PC-3 (cell line): ENCODE measurements around the gene SLC39A8. TPM values are rescaled to one million over a fixed set of nuclear protein-coding genes. Genes with fewer than 3 reads are reported as not detected.

ENCODE experiments used
- ATAC-seq: fragments of 200-7000 bp; cut with Tn5 transposase; 2 replicates; pipeline ENCODE4 v1.9.1; 2020; ENCODE audit warnings: mild to moderate bottlenecking, moderate library complexity
- BruUV-seq: library from RNA; stranded (reverse); fragments of 400-500 nt; replicated peaks from 2 replicates; lab custom pipeline; 2021; lab: Mats Ljungman, UMichigan
- CTCF ChIA-PET: fragments of 300-600 bp; sonication (Branson Sonifier 250); formaldehyde crosslinking; loops from one replicate; lab custom pipeline; 2022; ENCODE audit warnings: antibody characterized with exemption; lab: Charles Lee
- POLR2A ChIA-PET: fragments of 300-600 bp; sonication (Branson Sonifier 250); formaldehyde crosslinking; loops from one replicate; lab custom pipeline; 2022; ENCODE audit warnings: antibody characterized with exemption; ENCODE audit not compliant: unreplicated experiment; lab: Charles Lee
- DNase-seq: peaks from one replicate; pipeline ENCODE4 v3.0.0-alpha.2; 2015
- H2AFZ ChIP-seq: fragments of 300-600 bp; sonication (generic); 2 replicates; pipeline ENCODE4 v1.6.0; 2016; ENCODE audit warnings: antibody characterized with exemption, low read length
- H3F3A ChIP-seq: fragments of 300-600 bp; sonication (generic); one replicate; pipeline ENCODE4 v1.6.0; 2017; ENCODE audit warnings: antibody characterized with exemption, low read length, control low read depth, mild to moderate bottlenecking; ENCODE audit not compliant: unreplicated experiment
- H3K27ac ChIP-seq: fragments of 300-600 bp; sonication (generic); 2 replicates; pipeline ENCODE4 v1.5.1; 2016; ENCODE audit warnings: mild to moderate bottlenecking, low read length
- H3K27me3 ChIP-seq: fragments of 300-600 bp; sonication (generic); 2 replicates; pipeline ENCODE4 v1.6.1; 2016; ENCODE audit warnings: low read length, mixed read lengths
- H3K36me3 ChIP-seq: fragments of 300-600 bp; sonication (generic); 2 replicates; pipeline ENCODE4 v1.6.1; 2016; ENCODE audit warnings: low read depth, mixed run types, low read length, mixed read lengths
- H3K4me1 ChIP-seq: fragments of 300-600 bp; sonication (generic); 2 replicates; pipeline ENCODE4 v1.5.1; 2016; ENCODE audit warnings: low read length; ENCODE audit not compliant: insufficient read depth
- H3K4me2 ChIP-seq: fragments of 300-600 bp; sonication (generic); 2 replicates; pipeline ENCODE4 v1.6.0; 2016; ENCODE audit warnings: low read length
- H3K4me3 ChIP-seq: fragments of 300-600 bp; sonication (generic); 2 replicates; pipeline ENCODE4 v1.5.1; 2016; ENCODE audit warnings: mild to moderate bottlenecking, low read length, mixed read lengths
- H3K79me2 ChIP-seq: fragments of 300-600 bp; sonication (generic); 2 replicates; pipeline ENCODE4 v1.6.1; 2017; ENCODE audit warnings: low read length, mixed read lengths
- H3K9ac ChIP-seq: fragments of 300-600 bp; sonication (generic); 2 replicates; pipeline ENCODE4 v1.6.0; 2016; ENCODE audit warnings: mild to moderate bottlenecking, low read length
- H3K9me2 ChIP-seq: fragments of 300-600 bp; sonication (generic); replicated peaks from 2 replicates; pipeline ENCODE4 v1.6.1; 2016; ENCODE audit warnings: mixed run types, low read length, mixed read lengths
- H3K9me3 ChIP-seq: fragments of 300-600 bp; sonication (generic); 2 replicates; pipeline ENCODE4 v1.6.1; 2016; ENCODE audit warnings: low read length, mixed read lengths
- H4K20me1 ChIP-seq: fragments of 300-600 bp; sonication (generic); 2 replicates; pipeline ENCODE4 v1.6.1; 2016; ENCODE audit warnings: low read length, mixed read lengths
- EZH2 ChIP-seq: fragments of 300-600 bp; sonication (generic); IDR thresholded peaks from one replicate; pipeline ENCODE4 v1.6.1; 2017; ENCODE audit warnings: antibody characterized with exemption, mild to moderate bottlenecking, low read length; ENCODE audit not compliant: unreplicated experiment
- EZH2phosphoT487 ChIP-seq: fragments of 300-600 bp; sonication (generic); IDR thresholded peaks from 2 replicates; pipeline ENCODE4 v1.6.1; 2018; ENCODE audit warnings: mild to moderate bottlenecking, antibody characterized with exemption, low read length, borderline replicate concordance
- intact Hi-C: fragments of 100-400 bp; cut with micrococcal nuclease; formaldehyde crosslinking; loops from 2 replicates; pipeline ENCODE4 v1.9.0; 2023
- total RNA-seq: library from RNA; depleted of rRNA; stranded (reverse); fragments of >200 nt; gene quantifications from 2 replicates; pipeline ENCODE4 v1.2.3, GENCODE V29; 2014
- TF ChIP-seq, protein P1 (sequence below): fragments of 300-600 bp; sonication (generic); conservative IDR thresholded peaks from 2 replicates; pipeline ENCODE4 v1.5.1; 2017; ENCODE audit warnings: antibody characterized with exemption, low read depth, mild to moderate bottlenecking, low read length

SLC39A8 gene
- total RNA-seq, 1 experiment from 2014 or later: 19.5 TPM

DNA sequence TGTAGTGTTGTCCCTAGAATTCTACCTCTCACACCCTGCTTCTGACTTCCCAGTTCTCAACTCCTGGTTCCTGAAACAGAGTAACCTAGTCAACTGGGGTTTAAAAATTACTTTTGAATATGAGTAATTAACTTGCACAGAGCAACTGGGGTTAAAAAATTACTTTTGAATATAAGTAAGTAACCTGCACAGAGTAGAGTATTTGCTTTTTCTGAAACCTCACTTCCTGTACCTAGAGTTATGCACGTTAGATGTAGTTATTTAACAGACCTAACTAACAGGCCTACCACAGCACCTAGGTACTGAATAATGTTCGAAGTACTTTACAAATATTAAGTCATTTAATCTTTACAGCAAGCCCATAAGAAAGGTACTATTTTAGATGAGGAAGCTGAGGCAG, 32.9 kb downstream of the SLC39A8 start:
- no peaks in the 10 kb centered on the region for H3K9me3 ChIP-seq
- H3K4me3 ChIP-seq: no peak overlapping the region
- no peaks in the 10 kb centered on the region for H3K36me3 ChIP-seq
- no peak overlapping the region for H3K27ac ChIP-seq
- BruUV-seq: no TSS peak
- CTCF ChIA-PET: no interaction called here
- POLR2A ChIA-PET: no interaction called here
- no peaks in the 10 kb centered on the region for H4K20me1 ChIP-seq
- H3K4me1 ChIP-seq: no peaks in the 10 kb centered on the region
- no peak for DNase-seq
- no peaks in the 10 kb centered on the region for H3K79me2 ChIP-seq
- intact Hi-C loops: no loop called here
- no peaks in the 10 kb centered on the region for H3K9me2 ChIP-seq
- H3K9ac ChIP-seq: no peak overlapping the region
- TF ChIP-seq EZH2phosphoT487: no peak
- TF ChIP-seq, protein P1, sequence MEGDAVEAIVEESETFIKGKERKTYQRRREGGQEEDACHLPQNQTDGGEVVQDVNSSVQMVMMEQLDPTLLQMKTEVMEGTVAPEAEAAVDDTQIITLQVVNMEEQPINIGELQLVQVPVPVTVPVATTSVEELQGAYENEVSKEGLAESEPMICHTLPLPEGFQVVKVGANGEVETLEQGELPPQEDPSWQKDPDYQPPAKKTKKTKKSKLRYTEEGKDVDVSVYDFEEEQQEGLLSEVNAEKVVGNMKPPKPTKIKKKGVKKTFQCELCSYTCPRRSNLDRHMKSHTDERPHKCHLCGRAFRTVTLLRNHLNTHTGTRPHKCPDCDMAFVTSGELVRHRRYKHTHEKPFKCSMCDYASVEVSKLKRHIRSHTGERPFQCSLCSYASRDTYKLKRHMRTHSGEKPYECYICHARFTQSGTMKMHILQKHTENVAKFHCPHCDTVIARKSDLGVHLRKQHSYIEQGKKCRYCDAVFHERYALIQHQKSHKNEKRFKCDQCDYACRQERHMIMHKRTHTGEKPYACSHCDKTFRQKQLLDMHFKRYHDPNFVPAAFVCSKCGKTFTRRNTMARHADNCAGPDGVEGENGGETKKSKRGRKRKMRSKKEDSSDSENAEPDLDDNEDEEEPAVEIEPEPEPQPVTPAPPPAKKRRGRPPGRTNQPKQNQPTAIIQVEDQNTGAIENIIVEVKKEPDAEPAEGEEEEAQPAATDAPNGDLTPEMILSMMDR: no peak
- TF ChIP-seq EZH2: no peak
- no peak for ATAC-seq
- no peak overlapping the region for H3K4me2 ChIP-seq
- H2AFZ ChIP-seq: no peak overlapping the region
- H3F3A ChIP-seq: no peaks in the 10 kb centered on the region
- H3K27me3 ChIP-seq: no peaks in the 10 kb centered on the region

DNA sequence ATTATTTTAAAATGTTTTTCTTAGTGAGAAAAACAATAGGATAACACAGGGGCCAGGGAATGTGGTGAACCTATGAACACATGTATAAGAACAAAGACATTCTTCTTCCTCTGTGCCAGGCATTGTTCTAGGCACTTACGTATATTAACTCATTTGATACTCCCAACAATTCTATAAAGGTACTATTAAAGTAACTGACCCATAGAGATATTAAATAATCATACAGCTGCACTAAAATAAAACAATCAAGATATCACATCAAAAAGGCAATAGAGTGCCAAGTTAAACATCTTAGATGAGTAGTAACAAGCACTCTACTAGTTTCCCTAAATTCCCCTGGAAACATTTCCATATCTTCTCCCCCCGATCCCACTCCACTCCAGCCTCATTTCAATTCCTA, 33.4 kb downstream of the SLC39A8 start:
- ATAC-seq (no peak; the same call in 1 of the 2 replicates), DNase-seq (no peak)
- H3K27ac ChIP-seq: no peak overlapping the region
- no peak overlapping the region for H3K4me2 ChIP-seq
- no peak overlapping the region for H3K4me3 ChIP-seq
- intact Hi-C loops: no loop called here
- no peaks in the 10 kb centered on the region for H3F3A ChIP-seq
- no TSS peak for BruUV-seq
- H3K9me2 ChIP-seq: no peaks in the 10 kb centered on the region
- H3K27me3 ChIP-seq: no peaks in the 10 kb centered on the region
- TF ChIP-seq EZH2phosphoT487: no peak
- TF ChIP-seq, protein P1: no peak
- TF ChIP-seq EZH2: no peak
- no peak overlapping the region for H2AFZ ChIP-seq
- ChIA-PET CTCF (no interaction called here), POLR2A (no interaction called here)
- H3K36me3 ChIP-seq: no peaks in the 10 kb centered on the region
- no peak overlapping the region for H3K9ac ChIP-seq
- no peaks in the 10 kb centered on the region for H3K9me3 ChIP-seq
- H3K4me1 ChIP-seq: no peaks in the 10 kb centered on the region
- H3K79me2 ChIP-seq: no peaks in the 10 kb centered on the region
- no peaks in the 10 kb centered on the region for H4K20me1 ChIP-seq

DNA sequence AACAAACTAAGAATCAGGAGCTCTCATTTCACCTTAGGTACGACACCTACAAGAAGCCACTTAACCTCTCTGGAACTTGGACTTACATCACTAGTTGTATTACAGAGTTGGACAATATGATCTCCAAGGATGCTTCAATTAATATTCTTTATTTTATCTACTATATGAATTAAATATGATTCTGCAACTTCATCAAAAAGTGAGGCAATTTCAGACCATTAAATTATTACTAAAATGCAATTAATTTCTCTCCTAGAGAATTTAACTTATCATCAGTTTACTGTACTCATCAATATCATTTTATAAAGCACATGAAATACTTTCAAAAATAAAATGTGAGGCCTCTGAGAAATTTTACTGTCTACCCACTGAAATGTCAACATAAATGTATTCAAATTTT, 33.9 kb downstream of the SLC39A8 start:
- Histone ChIP-seq H3F3A (no peaks in the 10 kb centered on the region), H3K79me2 (no peaks in the 10 kb centered on the region), H3K9me3 (no peaks in the 10 kb centered on the region), H3K27me3 (no peaks in the 10 kb centered on the region), H4K20me1 (no peaks in the 10 kb centered on the region), H3K4me2 (no peak overlapping the region), H3K9me2 (no peaks in the 10 kb centered on the region), H3K4me1 (no peaks in the 10 kb centered on the region), H3K36me3 (no peaks in the 10 kb centered on the region), H3K4me3 (no peak overlapping the region), H3K9ac (no peak overlapping the region), H2AFZ (no peak overlapping the region), H3K27ac (no peak overlapping the region)
- POLR2A ChIA-PET: no interaction called here
- CTCF ChIA-PET: no interaction called here
- BruUV-seq: no TSS peak
- TF ChIP-seq EZH2phosphoT487: no peak
- TF ChIP-seq, protein P1: no peak
- TF ChIP-seq EZH2: no peak
- DNase-seq: no peak
- intact Hi-C loops: no loop called here
- no peak for ATAC-seq
